Putamen (tissue), 1 donor: ENCODE data around the gene HNRNPCL2.
"Not testable (repeated sequence)": the region's sequence is repeated elsewhere in the genome, so short reads cannot be mapped to it uniquely, and the experiment has no call there.

Experiments used
- DNase-seq: peaks from one replicate; pipeline ENCODE4 v3.0.0-alpha.2; 2016; ENCODE audit warnings: low spot score

HNRNPCL2 gene

GRCh38 chr1:13116754-13117153, at the start of gene HNRNPCL2:
HNRNPCL2 (minus strand) TSS chr1:13116854; CDS start chr1:13116400, 454 bp downstream.
- DNase-seq: not testable (repeated sequence)

DNA sequence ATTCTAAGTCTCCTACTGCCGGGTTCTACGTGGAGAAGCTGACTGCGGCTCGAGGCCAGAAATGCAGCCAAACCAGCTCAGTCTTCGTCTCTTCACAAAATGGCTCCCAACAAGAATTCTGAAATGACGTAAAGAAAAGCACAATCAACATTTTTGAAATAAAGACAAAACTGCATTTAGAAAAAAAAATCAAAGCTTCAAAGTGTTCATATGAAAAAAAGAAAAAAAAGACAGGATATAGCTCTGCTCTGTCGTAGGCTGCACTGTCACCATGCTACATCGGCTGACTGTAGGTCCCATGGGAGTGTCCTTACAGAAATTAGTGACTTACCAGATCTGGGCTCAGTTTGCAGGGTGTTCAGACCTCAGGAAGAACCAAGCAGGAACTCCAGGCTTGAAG, 48.9 kb upstream of the HNRNPCL2 start, which contains the start of gene HNRNPCL4:
HNRNPCL4 (minus strand) TSS at position 101 of the 400 bp plus-strand sequence. CDS start 164 bp downstream, outside the sequence.
- not testable (repeated sequence) for DNase-seq

GRCh38 chr1:13155909-13156308, 39.3 kb upstream of the HNRNPCL2 start, which contains the start of gene PRAMEF26:
PRAMEF26 (minus strand) TSS chr1:13156009; CDS start chr1:13153095, 2,914 bp downstream.
- not testable (repeated sequence) for DNase-seq

DNA sequence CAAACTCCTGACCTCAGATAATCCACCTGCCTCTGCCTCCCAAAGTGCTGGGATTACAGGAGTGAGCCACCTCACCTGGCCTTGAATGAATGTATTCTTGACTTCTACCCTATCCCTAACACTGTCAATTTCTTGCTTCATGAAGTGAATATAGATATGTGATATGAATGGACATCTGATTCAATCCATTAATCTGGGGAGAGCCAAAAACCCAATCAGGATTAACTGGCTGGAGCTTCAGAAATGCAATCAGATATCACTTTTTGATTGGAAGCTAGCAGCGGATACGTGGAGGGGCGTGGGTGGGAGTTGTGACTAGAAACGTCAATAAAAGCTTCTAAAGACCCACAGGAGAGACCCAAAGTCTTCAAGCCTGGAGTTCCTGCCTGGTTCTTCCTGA, 46.2 kb downstream of the HNRNPCL2 start, which contains the start of gene PRAMEF25:
PRAMEF25 (plus strand) TSS at position 301 of the 400 bp plus-strand sequence. CDS start 2,920 bp downstream, outside the sequence.
- not testable (repeated sequence) for DNase-seq
